Mucosa of gallbladder (tissue), 1 donor: ENCODE data around the gene OR4D9. TPM values are rescaled to one million over a fixed set of nuclear protein-coding genes. Genes with fewer than 3 reads are reported as not detected.
"Not testable (repeated sequence)": the region's sequence is repeated elsewhere in the genome, so short reads cannot be mapped to it uniquely, and the experiment has no call there.

Source experiments
- DNase-seq: peaks from one replicate; pipeline ENCODE4 v3.0.0-alpha.2; 2020; ENCODE audit warnings: low spot score
- total RNA-seq: library from RNA; stranded (reverse); gene quantifications from one replicate; pipeline ENCODE4 v1.2.1, GENCODE V29; 2021
- donor health status: DM: no; HTN: no; CAD: no.

The OR4D9 gene
- total RNA-seq, result not detected

- no peak for DNase-seq
Observed at GRCh38 chr11:59510941-59511589, at the start of gene OR4D9. Gene OR4D9, plus strand, starts transcription at chr11:59511539. Its CDS starts 3,374 bp downstream, at chr11:59514913.

GRCh38 chr11:59463190-59463641 lies 48.1 kb upstream of the OR4D9 start:
- no peak for DNase-seq

- DNase-seq, result no peak
Observed at GRCh38 chr11:59473015-59473414, 38.3 kb upstream of the OR4D9 start, which contains the start of gene OR4D10. Gene OR4D10, plus strand, starts transcription at chr11:59473315. Its CDS starts 4,115 bp downstream, at chr11:59477430.

GRCh38 chr11:59475176-59475575 lies 36.2 kb upstream of the OR4D9 start:
- DNase-seq, result no peak

GRCh38 chr11:59479906-59480305 lies 31.4 kb upstream of the OR4D9 start:
- DNase-seq, result no peak

- DNase-seq, result no peak
Observed at GRCh38 chr11:59480359-59480758, 31.0 kb upstream of the OR4D9 start.

- DNase-seq, result no peak
Observed at GRCh38 chr11:59501931-59502330, 9.4 kb upstream of the OR4D9 start.

- no peak for DNase-seq
Observed at GRCh38 chr11:59503276-59503675, 8.1 kb upstream of the OR4D9 start, which contains the start of gene OR4D11. Gene OR4D11, plus strand, starts transcription at chr11:59503576. Its CDS starts 0 bp downstream, at chr11:59503576.

- no peak for DNase-seq
Observed at GRCh38 chr11:59511675-59512074, 336 bp downstream of the OR4D9 start.

GRCh38 chr11:59520139-59520538 lies 8.8 kb downstream of the OR4D9 start:
- not testable (repeated sequence) for DNase-seq

GRCh38 chr11:59520741-59521140 lies 9.4 kb downstream of the OR4D9 start:
- DNase-seq, result no peak

- DNase-seq, result no peak
Observed at GRCh38 chr11:59523541-59523940, 12.2 kb downstream of the OR4D9 start.

- DNase-seq, result no peak
Observed at GRCh38 chr11:59528711-59529110, 17.4 kb downstream of the OR4D9 start.

- DNase-seq, result no peak
Observed at GRCh38 chr11:59532620-59533019, 21.3 kb downstream of the OR4D9 start.

GRCh38 chr11:59534676-59535075 lies 23.3 kb downstream of the OR4D9 start:
- no peak for DNase-seq

- DNase-seq, result no peak
Observed at GRCh38 chr11:59542142-59542810, 30.9 kb downstream of the OR4D9 start.

GRCh38 chr11:59543713-59544112 lies 32.4 kb downstream of the OR4D9 start:
- not testable (repeated sequence) for DNase-seq

- no peak for DNase-seq
Observed at GRCh38 chr11:59544869-59545178, 33.5 kb downstream of the OR4D9 start.

- no peak for DNase-seq
Observed at GRCh38 chr11:59545179-59546020, 34.1 kb downstream of the OR4D9 start.

GRCh38 chr11:59547605-59548308 lies 36.4 kb downstream of the OR4D9 start:
- DNase-seq, result not testable (repeated sequence)

- DNase-seq, result no peak
Observed at GRCh38 chr11:59548309-59548656, 36.9 kb downstream of the OR4D9 start.

GRCh38 chr11:59550368-59550841 lies 39.1 kb downstream of the OR4D9 start:
- DNase-seq, result peak; percentile 82
